GM18951 (cell line): ENCODE measurements around the gene FBXL4.

ENCODE experiments used
- POLR2A ChIP-seq: IDR thresholded peaks from 4 replicates; pipeline ENCODE4 v1.6.1; 2011; ENCODE audit warnings: mild to moderate bottlenecking; ENCODE audit not compliant: insufficient read length, insufficient read depth; ENCODE audit errors: extremely low read depth
- in situ Hi-C: fragments of 300-500 bp; cut with MboI; formaldehyde crosslinking; loops from one replicate; pipeline ENCODE4 v1.12.0; 2022; ENCODE audit warnings: low sequenced_read_pairs, mixed read lengths, inconsistent platforms; ENCODE audit not compliant: unreplicated experiment

FBXL4 gene

GRCh38 chr6:98838032-98838431 lies 109.7 kb downstream of the FBXL4 start:
- TF ChIP-seq POLR2A: no peak
- in situ Hi-C loops: loop anchor here (25.0 kb wide), 1 partner anchor 1624 kb away; the partner anchor contains the start of gene SIM1

GRCh38 chr6:98836962-98837944 lies 110.5 kb downstream of the FBXL4 start:
- in situ Hi-C loops: loop anchor here (25.0 kb wide), 1 partner anchor 1625 kb away; the partner anchor contains the start of gene SIM1
- TF ChIP-seq POLR2A: no peak

- in situ Hi-C loops: loop anchor here (25.0 kb wide), 1 partner anchor 1626 kb away; the partner anchor contains the start of gene SIM1
- TF ChIP-seq POLR2A: no peak
Measured at GRCh38 chr6:98836025-98836961, 111.5 kb downstream of the FBXL4 start.

GRCh38 chr6:98835149-98836024 lies 112.4 kb downstream of the FBXL4 start:
- no peak for TF ChIP-seq POLR2A
- in situ Hi-C loops: loop anchor here (25.0 kb wide), 1 partner anchor 1627 kb away; the partner anchor contains the start of gene SIM1

- TF ChIP-seq POLR2A: no peak
- in situ Hi-C loops: loop anchor here (25.0 kb wide), 1 partner anchor 1628 kb away; the partner anchor contains the start of gene SIM1
Measured at GRCh38 chr6:98834060-98835031, 113.4 kb downstream of the FBXL4 start, which contains the start of gene POU3F2. Gene POU3F2 (plus strand): TSS chr6:98834574. CDS start chr6:98834874, 300 bp downstream.

- TF ChIP-seq POLR2A: no peak
- in situ Hi-C loops: loop anchor here (25.0 kb wide), 1 partner anchor 1629 kb away; the partner anchor contains the start of gene SIM1
Measured at GRCh38 chr6:98833307-98834059, 114.3 kb downstream of the FBXL4 start.

- TF ChIP-seq POLR2A: no peak
- in situ Hi-C loops: loop anchor here (25.0 kb wide), 1 partner anchor 1629 kb away; the partner anchor contains the start of gene SIM1
Measured at GRCh38 chr6:98833057-98833306, 114.8 kb downstream of the FBXL4 start.

GRCh38 chr6:98832284-98833056 lies 115.3 kb downstream of the FBXL4 start:
- no peak for TF ChIP-seq POLR2A
- in situ Hi-C loops: loop anchor here (25.0 kb wide), 1 partner anchor 1630 kb away; the partner anchor contains the start of gene SIM1

GRCh38 chr6:98831959-98832283 lies 115.8 kb downstream of the FBXL4 start:
- no peak for TF ChIP-seq POLR2A
- in situ Hi-C loops: loop anchor here (25.0 kb wide), 1 partner anchor 1630 kb away; the partner anchor contains the start of gene SIM1
